Endodermal cell (in vitro differentiated cells): Measurements from ENCODE around the gene AFP. TPM values are rescaled to one million over a fixed set of nuclear protein-coding genes. Genes with fewer than 3 reads are reported as not detected.

ENCODE experiments used
- DNase-seq: peaks from one replicate; pipeline ENCODE4 v3.0.0-alpha.2; 2017
- H3K27ac ChIP-seq: 2 replicates; pipeline ENCODE4 v1.5.1; 2013; ENCODE audit warnings: mild to moderate bottlenecking, low read depth, low read length, moderate library complexity
- H3K27me3 ChIP-seq: 2 replicates; pipeline ENCODE4 v1.6.1; 2013; ENCODE audit warnings: mild to moderate bottlenecking, low read length, moderate library complexity; ENCODE audit not compliant: insufficient read depth, control insufficient read depth, poor library complexity, severe bottlenecking
- H3K36me3 ChIP-seq: 2 replicates; pipeline ENCODE4 v1.7.0; 2013; ENCODE audit warnings: mild to moderate bottlenecking, low read length, moderate library complexity; ENCODE audit not compliant: control insufficient read depth, insufficient read depth
- H3K4me1 ChIP-seq: one replicate; pipeline ENCODE4 v1.7.0; 2013; ENCODE audit warnings: low read length; ENCODE audit not compliant: control insufficient read depth, insufficient read depth
- H3K4me3 ChIP-seq: 2 replicates; pipeline ENCODE4 v1.5.1; 2013; ENCODE audit warnings: mild to moderate bottlenecking, low read length, moderate library complexity
- H3K9ac ChIP-seq: 2 replicates; pipeline ENCODE4 v1.6.1; 2013; ENCODE audit warnings: mild to moderate bottlenecking, low read length, moderate library complexity; ENCODE audit not compliant: poor library complexity, severe bottlenecking; ENCODE audit errors: extremely low read depth
- H3K9me3 ChIP-seq: 2 replicates; pipeline ENCODE4 v1.6.1; 2013; ENCODE audit warnings: mild to moderate bottlenecking, low read length, moderate library complexity; ENCODE audit not compliant: control insufficient read depth
- H3K27ac Mint-ChIP-seq: 2 replicates; pipeline ENCODE4 v1.8.0; 2020; ENCODE audit warnings: mixed read lengths
- H3K27me3 Mint-ChIP-seq: 2 replicates; pipeline ENCODE4 v1.8.0; 2021; ENCODE audit warnings: mild to moderate bottlenecking, mixed read lengths; ENCODE audit not compliant: insufficient read depth
- H3K36me3 Mint-ChIP-seq: 2 replicates; pipeline ENCODE4 v1.8.0; 2020; ENCODE audit warnings: low read depth, mixed read lengths
- H3K4me1 Mint-ChIP-seq: 2 replicates; pipeline ENCODE4 v1.8.0; 2020; ENCODE audit warnings: mixed read lengths
- H3K4me3 Mint-ChIP-seq: 2 replicates; pipeline ENCODE4 v1.8.0; 2020; ENCODE audit warnings: mild to moderate bottlenecking, moderate library complexity, mixed read lengths
- H3K9me3 Mint-ChIP-seq: 2 replicates; pipeline ENCODE4 v1.8.0; 2020; ENCODE audit warnings: mild to moderate bottlenecking, mixed read lengths
- WGBS, 2 experiments: methylation state at CpG; one replicate each; pipeline versions ENCODE4 v1.1.5 to v1.1.7; 2013; ENCODE audit warnings: missing lambda C conversion rate in 2 of 2, mixed read lengths in 1 of 2; ENCODE audit not compliant: insufficient coverage in 1 of 2, insufficient read length in 1 of 2; 5-methylcytosine and 5-hydroxymethylcytosine counted together
- total RNA-seq, 2 donors: library from RNA; stranded (reverse); fragmentation: NEBNext Ultra II Directional in 1 of 2; extraction: Animal tissue kit (Norgen Biotek cat#: 25700) in 1 of 2; gene quantifications; 2 replicates in 1 of 2; 3 replicates in 1 of 2; pipeline ENCODE4 v1.2.1, GENCODE V29; 2021
- TF ChIP-seq, protein P1 (sequence below): fragments of 200-600 bp; sonication (generic); conservative IDR thresholded peaks from 2 replicates; pipeline ENCODE4 v1.5.0; 2021; ENCODE audit warnings: antibody characterized with exemption, mild to moderate bottlenecking

Gene AFP
- total RNA-seq, 2 donors from 2014 or later, result 1.6 TPM; not detected in 1

DNA sequence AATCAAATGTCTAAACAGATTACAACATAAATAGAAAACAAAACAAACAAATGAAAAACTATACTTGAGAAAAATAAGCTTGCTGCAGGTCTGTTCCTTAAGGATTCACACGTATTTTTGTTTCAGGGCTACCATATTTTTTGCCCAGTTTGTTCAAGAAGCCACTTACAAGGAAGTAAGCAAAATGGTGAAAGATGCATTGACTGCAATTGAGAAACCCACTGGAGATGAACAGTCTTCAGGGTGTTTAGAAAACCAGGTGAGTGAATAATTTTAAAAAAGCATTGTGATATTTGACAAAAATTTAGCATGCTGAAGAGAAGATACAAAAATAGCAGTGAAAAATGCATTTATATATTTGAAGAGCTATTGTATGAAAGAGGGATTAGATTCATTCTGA lies 2.0 kb downstream of the AFP start:
- Histone ChIP-seq H3K4me3 (no peak overlapping the region), H3K27ac (no peak overlapping the region), H3K4me1 (peaks cover 4% of the 10 kb centered on the region), H3K9me3 (no peaks in the 10 kb centered on the region), H3K27me3 (peaks cover 16% of the 10 kb centered on the region), H3K9ac (no peak overlapping the region), H3K36me3 (no peaks in the 10 kb centered on the region)
- peaks cover 3% of the 10 kb centered on the region for H3K4me1 Mint-ChIP-seq
- DNase-seq, result no peak
- H3K4me3 Mint-ChIP-seq, result no peak overlapping the region
- H3K9me3 Mint-ChIP-seq, result no peaks in the 10 kb centered on the region
- H3K27me3 Mint-ChIP-seq, result peaks cover 19% of the 10 kb centered on the region
- no peaks in the 10 kb centered on the region for H3K36me3 Mint-ChIP-seq
- no peak overlapping the region for H3K27ac Mint-ChIP-seq
- WGBS, 2 experiments, result 90 to 100% methylated on average over 1 of the region's 1 CpG
- TF ChIP-seq, protein P1, sequence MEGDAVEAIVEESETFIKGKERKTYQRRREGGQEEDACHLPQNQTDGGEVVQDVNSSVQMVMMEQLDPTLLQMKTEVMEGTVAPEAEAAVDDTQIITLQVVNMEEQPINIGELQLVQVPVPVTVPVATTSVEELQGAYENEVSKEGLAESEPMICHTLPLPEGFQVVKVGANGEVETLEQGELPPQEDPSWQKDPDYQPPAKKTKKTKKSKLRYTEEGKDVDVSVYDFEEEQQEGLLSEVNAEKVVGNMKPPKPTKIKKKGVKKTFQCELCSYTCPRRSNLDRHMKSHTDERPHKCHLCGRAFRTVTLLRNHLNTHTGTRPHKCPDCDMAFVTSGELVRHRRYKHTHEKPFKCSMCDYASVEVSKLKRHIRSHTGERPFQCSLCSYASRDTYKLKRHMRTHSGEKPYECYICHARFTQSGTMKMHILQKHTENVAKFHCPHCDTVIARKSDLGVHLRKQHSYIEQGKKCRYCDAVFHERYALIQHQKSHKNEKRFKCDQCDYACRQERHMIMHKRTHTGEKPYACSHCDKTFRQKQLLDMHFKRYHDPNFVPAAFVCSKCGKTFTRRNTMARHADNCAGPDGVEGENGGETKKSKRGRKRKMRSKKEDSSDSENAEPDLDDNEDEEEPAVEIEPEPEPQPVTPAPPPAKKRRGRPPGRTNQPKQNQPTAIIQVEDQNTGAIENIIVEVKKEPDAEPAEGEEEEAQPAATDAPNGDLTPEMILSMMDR, result no peak

DNA sequence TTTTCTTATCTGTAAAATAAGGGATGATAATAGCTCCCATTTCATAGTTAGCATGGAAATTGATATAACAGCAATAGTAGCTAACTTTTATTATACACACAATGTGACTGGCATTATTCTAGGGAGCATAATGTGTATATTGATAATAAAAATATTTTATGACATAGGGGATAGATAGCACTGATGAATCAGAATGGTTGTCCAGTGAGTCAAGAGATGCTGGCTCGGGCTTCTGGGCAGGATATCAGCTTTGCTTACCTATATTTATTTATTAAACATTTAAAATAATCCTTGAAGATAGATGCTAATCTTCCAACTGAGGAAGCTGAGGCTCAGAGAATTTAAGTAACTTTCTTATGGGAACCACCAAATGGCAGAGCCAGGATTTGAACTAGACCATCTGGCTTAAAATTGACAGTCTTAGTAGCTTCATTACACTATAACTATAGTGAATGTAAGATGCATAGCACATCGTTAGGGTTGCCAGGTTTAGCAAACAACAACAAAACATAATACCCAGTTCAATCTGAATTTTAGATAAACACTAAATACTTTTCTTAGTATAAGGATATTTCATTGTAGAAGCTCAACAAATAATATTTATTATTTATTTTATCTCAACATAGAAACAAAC lies 2.7 kb downstream of the AFP start:
- peaks cover 19% of the 10 kb centered on the region for H3K27me3 Mint-ChIP-seq

DNA sequence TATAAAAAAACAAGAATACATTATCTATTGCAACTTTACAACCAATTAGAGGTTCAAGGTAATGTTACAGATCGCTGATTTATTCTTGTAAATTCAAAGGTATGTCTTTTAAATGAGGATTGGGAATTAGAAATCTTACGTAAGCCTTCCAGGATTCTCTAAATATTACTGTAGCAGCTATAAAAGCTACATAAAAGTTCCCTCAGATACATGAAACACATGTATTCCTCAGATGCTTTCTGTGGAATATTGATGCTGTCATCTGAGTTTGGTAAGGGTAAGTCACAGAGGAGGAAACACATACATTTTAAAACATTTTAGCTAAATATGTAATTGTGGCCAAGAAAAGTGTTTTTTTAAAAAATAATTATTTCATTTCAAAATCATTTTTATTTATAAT lies 3.4 kb downstream of the AFP start:
- Histone ChIP-seq H3K27ac (no peak overlapping the region), H3K27me3 (peaks cover 16% of the 10 kb centered on the region), H3K4me1 (peaks cover under 1% of the 10 kb centered on the region), H3K36me3 (no peaks in the 10 kb centered on the region), H3K9me3 (no peaks in the 10 kb centered on the region), H3K4me3 (no peak overlapping the region), H3K9ac (no peak overlapping the region)
- Mint-ChIP-seq H3K9me3 (no peaks in the 10 kb centered on the region), H3K4me1 (peaks cover 5% of the 10 kb centered on the region), H3K4me3 (no peak overlapping the region), H3K27me3 (peaks cover 19% of the 10 kb centered on the region), H3K36me3 (no peaks in the 10 kb centered on the region), H3K27ac (no peak overlapping the region)
- no peak for DNase-seq
- TF ChIP-seq, protein P1, result no peak
- 88 to 100% methylated on average over 1 of the region's 2 CpGs for WGBS, 2 experiments

More for the DNA sequence above, 2.7 kb downstream of the AFP start:
- H3K4me3 ChIP-seq, result no peak overlapping the region
- H3K4me1 ChIP-seq, result peaks cover 1% of the 10 kb centered on the region
- WGBS, 2 experiments, result 83% methylated on average over 1 of the region's 2 CpGs; no CpG with 5 or more reads in 1 of the 2 experiments
- peaks cover 16% of the 10 kb centered on the region for H3K27me3 ChIP-seq
- no peaks in the 10 kb centered on the region for H3K36me3 ChIP-seq
- no peak overlapping the region for H3K4me3 Mint-ChIP-seq
- peaks cover 5% of the 10 kb centered on the region for H3K4me1 Mint-ChIP-seq
- H3K9me3 Mint-ChIP-seq, result no peaks in the 10 kb centered on the region
- TF ChIP-seq, protein P1, result no peak
- no peaks in the 10 kb centered on the region for H3K9me3 ChIP-seq
- H3K9ac ChIP-seq, result no peak overlapping the region
- no peak overlapping the region for H3K27ac Mint-ChIP-seq
- no peaks in the 10 kb centered on the region for H3K36me3 Mint-ChIP-seq
- no peak overlapping the region for H3K27ac ChIP-seq
- no peak for DNase-seq
